Stimulated activated CD8-positive, alpha-beta memory T cell treated with anti-CD3 and anti-CD28 coated beads, Interleukin-2, amount 100 ng/mL, for 1 hour (primary cell): ENCODE results near the gene SEMA4A.
"Not testable (repeated sequence)": the region's sequence is repeated elsewhere in the genome, so short reads cannot be mapped to it uniquely, and the experiment has no call there.

Experiments used
- DNase-seq, 2 donors: peaks; one replicate each; pipeline ENCODE4 v3.0.0-alpha.2; 2020; ENCODE audit warnings: low read depth in 2 of 2

SEMA4A gene

GRCh38 chr1:156119503-156120209 is 33.7 kb upstream of the SEMA4A start:
- DNase-seq, result no peak

- no peak for DNase-seq
Measured at GRCh38 chr1:156120318-156120717, 33.1 kb upstream of the SEMA4A start.

GRCh38 chr1:156121005-156121404 is 32.4 kb upstream of the SEMA4A start:
- not testable (repeated sequence) for DNase-seq

GRCh38 chr1:156121457-156121856 is 31.9 kb upstream of the SEMA4A start:
- DNase-seq, result no peak

GRCh38 chr1:156122086-156122485 is 31.3 kb upstream of the SEMA4A start:
- no peak for DNase-seq

- DNase-seq, result no peak
Measured at GRCh38 chr1:156122519-156123355, 30.6 kb upstream of the SEMA4A start.

GRCh38 chr1:156123356-156124196 is 29.8 kb upstream of the SEMA4A start:
- DNase-seq, result peak in 1 of 2 donors; percentile 48

- DNase-seq, result no peak
Measured at GRCh38 chr1:156124557-156125483, 28.6 kb upstream of the SEMA4A start.

GRCh38 chr1:156125544-156125943 is 27.8 kb upstream of the SEMA4A start:
- DNase-seq, result not testable (repeated sequence)

- DNase-seq, result peak; percentile 41
Measured at GRCh38 chr1:156126043-156126629, 27.2 kb upstream of the SEMA4A start.

- DNase-seq, result peak; percentile 52 to 59
Measured at GRCh38 chr1:156126630-156127534, 26.5 kb upstream of the SEMA4A start.

GRCh38 chr1:156128308-156128653 is 25.1 kb upstream of the SEMA4A start:
- no peak for DNase-seq

GRCh38 chr1:156128654-156129597 is 24.5 kb upstream of the SEMA4A start:
- DNase-seq, result no peak

GRCh38 chr1:156129687-156130577 is 23.5 kb upstream of the SEMA4A start:
- DNase-seq, result peak; percentile 50

- DNase-seq, result no peak
Measured at GRCh38 chr1:156130578-156130942, 22.8 kb upstream of the SEMA4A start.

- DNase-seq, result no peak
Measured at GRCh38 chr1:156134716-156135435, 18.5 kb upstream of the SEMA4A start.
